Measurements from ENCODE around the gene CORO2A. TPM values are rescaled to one million over a fixed set of nuclear protein-coding genes. Genes with fewer than 3 reads are reported as not detected.

The CORO2A gene
- total and polyA plus RNA-seq, 2 of the 13 experiments (the other 11 are each of a cell fraction or from before 2014, with no cell fraction given): 14.4 to 15.3 TPM

DNA sequence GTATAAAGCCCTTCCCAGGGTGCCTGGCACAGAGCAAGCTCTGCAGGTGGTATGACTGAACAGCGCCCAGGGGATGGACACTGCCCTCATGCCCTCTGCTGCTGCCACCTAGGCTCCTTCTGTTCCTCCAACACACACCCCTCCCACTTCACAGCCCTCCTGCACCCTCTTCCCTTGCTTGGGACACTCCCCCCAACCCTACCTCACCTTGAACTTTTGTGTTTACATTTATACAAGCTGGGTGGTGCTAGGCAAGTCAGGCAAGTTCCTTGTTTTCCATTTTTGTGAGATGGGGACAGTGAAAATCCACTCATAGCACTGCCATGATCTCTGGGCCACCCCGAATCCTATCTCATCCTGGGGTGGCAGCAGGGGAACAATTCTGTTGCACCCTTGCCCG lies 18.8 kb upstream of the CORO2A start:
- CTCF ChIA-PET (ENCODE audit: low intra/inter-chr PET ratio, low total read pairs): no interaction called here
- intact Hi-C loops (cut with micrococcal nuclease; ENCODE audit: unreplicated experiment): no loop called here
- 97% methylated on average over 3 of the region's 3 CpGs for WGBS (ENCODE audit: low lambda C conversion rate)

DNA sequence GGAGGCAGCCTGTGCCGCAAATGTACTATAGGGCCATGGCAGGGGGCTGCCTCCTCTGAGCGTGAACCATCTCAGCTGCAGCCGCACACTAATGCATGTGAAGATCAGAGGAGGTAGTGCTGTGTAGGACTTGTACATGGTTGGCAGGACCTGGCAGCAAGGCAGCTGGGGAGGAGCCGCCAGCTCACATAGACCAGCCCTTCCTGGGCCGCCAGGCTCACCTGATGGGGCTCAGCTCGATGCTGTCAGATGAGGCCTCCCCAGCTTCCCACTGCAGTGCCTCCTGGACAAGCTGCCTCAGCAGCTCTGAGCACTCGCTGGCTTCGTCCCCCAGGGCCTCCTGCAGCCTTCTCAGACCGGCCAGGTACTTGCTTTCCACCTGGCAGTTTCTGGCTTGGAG lies 18.0 kb upstream of the CORO2A start:
- ChIA-PET CTCF (ENCODE audit: low intra/inter-chr PET ratio, low total read pairs) (no interaction called here), POLR2A (interaction anchor here (1.4 to 1.5 kb wide), 3 partner anchors 17 to 45 kb away, joined by 4 to 6 read pairs (median 4); partner anchors contain the start of gene TBC1D2)
- no peak for DNase-seq (ENCODE audit: low spot score)
- Histone ChIP-seq H3K9me3 (ENCODE audit: low read length) (no peaks in the 10 kb centered on the region), H3K27me3 (ENCODE audit: control insufficient read depth in 1 of 2, insufficient read depth in 2 of 2, low read length in 2 of 2) (no peaks in the 10 kb centered on the region), H3K4me3 (replicated peaks in 1 of 3; ENCODE audit: insufficient read depth in 1 of 3, low read depth in 2 of 3, low read length in 3 of 3) (no peak overlapping the region), H3K27ac (ENCODE audit: extremely low read length, insufficient read depth, low read length) (no peak overlapping the region), H3K79me2 (ENCODE audit: insufficient read depth, low read length) (no peaks in the 10 kb centered on the region), H3K36me3 (replicated peaks in 1 of 2; ENCODE audit: control insufficient read depth in 1 of 2, insufficient read depth in 2 of 2, low read length in 2 of 2) (no peaks in the 10 kb centered on the region), H3K4me2 (ENCODE audit: low read depth, low read length) (no peak overlapping the region), H2AFZ (ENCODE audit: low read length) (no peak overlapping the region), H4K20me1 (ENCODE audit: insufficient read depth, low read length) (no peaks in the 10 kb centered on the region), H3K9ac (ENCODE audit: insufficient read depth, low read depth, low read length) (no peak overlapping the region), H3K4me1 (ENCODE audit: insufficient read depth, low read length) (peaks cover 22% of the 10 kb centered on the region)
- no peak for FAIRE-seq
- in situ Hi-C loops (cut with HindIII; ENCODE audit: extremely low pct_ligation_motif_present, low pct_unique_long_range_greater_than_20kb): no loop called here
- TF ChIP-seq JUNB (CRISPR knock-in tag; IDR thresholded peaks at IDR 0.05; ENCODE audit: borderline replicate concordance) (no peak), SP5 (CRISPR knock-in tag; IDR thresholded peaks at IDR 0.05; ENCODE audit: borderline replicate concordance, low read depth) (no peak), CC2D1A (CRISPR knock-in tag; IDR thresholded peaks at IDR 0.05) (no peak), HIVEP1 (CRISPR knock-in tag; IDR thresholded peaks at IDR 0.05) (no peak)
- TF ChIP-seq, protein P1, sequence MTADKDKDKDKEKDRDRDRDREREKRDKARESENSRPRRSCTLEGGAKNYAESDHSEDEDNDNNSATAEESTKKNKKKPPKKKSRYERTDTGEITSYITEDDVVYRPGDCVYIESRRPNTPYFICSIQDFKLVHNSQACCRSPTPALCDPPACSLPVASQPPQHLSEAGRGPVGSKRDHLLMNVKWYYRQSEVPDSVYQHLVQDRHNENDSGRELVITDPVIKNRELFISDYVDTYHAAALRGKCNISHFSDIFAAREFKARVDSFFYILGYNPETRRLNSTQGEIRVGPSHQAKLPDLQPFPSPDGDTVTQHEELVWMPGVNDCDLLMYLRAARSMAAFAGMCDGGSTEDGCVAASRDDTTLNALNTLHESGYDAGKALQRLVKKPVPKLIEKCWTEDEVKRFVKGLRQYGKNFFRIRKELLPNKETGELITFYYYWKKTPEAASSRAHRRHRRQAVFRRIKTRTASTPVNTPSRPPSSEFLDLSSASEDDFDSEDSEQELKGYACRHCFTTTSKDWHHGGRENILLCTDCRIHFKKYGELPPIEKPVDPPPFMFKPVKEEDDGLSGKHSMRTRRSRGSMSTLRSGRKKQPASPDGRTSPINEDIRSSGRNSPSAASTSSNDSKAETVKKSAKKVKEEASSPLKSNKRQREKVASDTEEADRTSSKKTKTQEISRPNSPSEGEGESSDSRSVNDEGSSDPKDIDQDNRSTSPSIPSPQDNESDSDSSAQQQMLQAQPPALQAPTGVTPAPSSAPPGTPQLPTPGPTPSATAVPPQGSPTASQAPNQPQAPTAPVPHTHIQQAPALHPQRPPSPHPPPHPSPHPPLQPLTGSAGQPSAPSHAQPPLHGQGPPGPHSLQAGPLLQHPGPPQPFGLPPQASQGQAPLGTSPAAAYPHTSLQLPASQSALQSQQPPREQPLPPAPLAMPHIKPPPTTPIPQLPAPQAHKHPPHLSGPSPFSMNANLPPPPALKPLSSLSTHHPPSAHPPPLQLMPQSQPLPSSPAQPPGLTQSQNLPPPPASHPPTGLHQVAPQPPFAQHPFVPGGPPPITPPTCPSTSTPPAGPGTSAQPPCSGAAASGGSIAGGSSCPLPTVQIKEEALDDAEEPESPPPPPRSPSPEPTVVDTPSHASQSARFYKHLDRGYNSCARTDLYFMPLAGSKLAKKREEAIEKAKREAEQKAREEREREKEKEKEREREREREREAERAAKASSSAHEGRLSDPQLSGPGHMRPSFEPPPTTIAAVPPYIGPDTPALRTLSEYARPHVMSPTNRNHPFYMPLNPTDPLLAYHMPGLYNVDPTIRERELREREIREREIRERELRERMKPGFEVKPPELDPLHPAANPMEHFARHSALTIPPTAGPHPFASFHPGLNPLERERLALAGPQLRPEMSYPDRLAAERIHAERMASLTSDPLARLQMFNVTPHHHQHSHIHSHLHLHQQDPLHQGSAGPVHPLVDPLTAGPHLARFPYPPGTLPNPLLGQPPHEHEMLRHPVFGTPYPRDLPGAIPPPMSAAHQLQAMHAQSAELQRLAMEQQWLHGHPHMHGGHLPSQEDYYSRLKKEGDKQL (CRISPR knock-in tag; IDR thresholded peaks at IDR 0.05; ENCODE audit: low read depth): no peak
- no TSS peak for BruUV-seq (replicated peaks)
- no peak for ATAC-seq
- intact Hi-C loops (cut with micrococcal nuclease; ENCODE audit: unreplicated experiment): no loop called here
- WGBS (ENCODE audit: low lambda C conversion rate): no CpG with 5 or more reads among the region's 9 CpGs

More for the DNA sequence above, 18.8 kb upstream of the CORO2A start:
- Histone ChIP-seq H3K27me3 (ENCODE audit: control insufficient read depth in 1 of 2, insufficient read depth in 2 of 2, low read length in 2 of 2) (no peaks in the 10 kb centered on the region), H3K36me3 (replicated peaks in 1 of 2; ENCODE audit: control insufficient read depth in 1 of 2, insufficient read depth in 2 of 2, low read length in 2 of 2) (no peaks in the 10 kb centered on the region), H3K9me3 (ENCODE audit: low read length) (no peaks in the 10 kb centered on the region), H3K27ac (ENCODE audit: extremely low read length, insufficient read depth, low read length) (no peak overlapping the region), H2AFZ (ENCODE audit: low read length) (no peak overlapping the region), H3K4me1 (ENCODE audit: insufficient read depth, low read length) (peaks cover 19% of the 10 kb centered on the region), H3K9ac (ENCODE audit: insufficient read depth, low read depth, low read length) (no peak overlapping the region), H3K4me2 (ENCODE audit: low read depth, low read length) (no peak overlapping the region), H3K79me2 (ENCODE audit: insufficient read depth, low read length) (no peaks in the 10 kb centered on the region), H3K4me3 (replicated peaks in 1 of 3; ENCODE audit: insufficient read depth in 1 of 3, low read depth in 2 of 3, low read length in 3 of 3) (no peak overlapping the region), H4K20me1 (ENCODE audit: insufficient read depth, low read length) (no peaks in the 10 kb centered on the region)
- DNase-seq (ENCODE audit: low spot score) (no peak), ATAC-seq (no peak), FAIRE-seq (no peak)
- TF ChIP-seq NPAS2 (CRISPR knock-in tag; IDR thresholded peaks at IDR 0.05; ENCODE audit: borderline replicate concordance): no peak
- peak; percentile 56; the same call in 1 of the 2 replicates for TF ChIP-seq RARA (CRISPR knock-in tag; IDR thresholded peaks at IDR 0.05)
- TF ChIP-seq JUND (CRISPR knock-in tag; IDR thresholded peaks at IDR 0.05): no peak
- TF ChIP-seq ARNT (IDR thresholded peaks at IDR 0.05): no peak
- TF ChIP-seq, protein P2, sequence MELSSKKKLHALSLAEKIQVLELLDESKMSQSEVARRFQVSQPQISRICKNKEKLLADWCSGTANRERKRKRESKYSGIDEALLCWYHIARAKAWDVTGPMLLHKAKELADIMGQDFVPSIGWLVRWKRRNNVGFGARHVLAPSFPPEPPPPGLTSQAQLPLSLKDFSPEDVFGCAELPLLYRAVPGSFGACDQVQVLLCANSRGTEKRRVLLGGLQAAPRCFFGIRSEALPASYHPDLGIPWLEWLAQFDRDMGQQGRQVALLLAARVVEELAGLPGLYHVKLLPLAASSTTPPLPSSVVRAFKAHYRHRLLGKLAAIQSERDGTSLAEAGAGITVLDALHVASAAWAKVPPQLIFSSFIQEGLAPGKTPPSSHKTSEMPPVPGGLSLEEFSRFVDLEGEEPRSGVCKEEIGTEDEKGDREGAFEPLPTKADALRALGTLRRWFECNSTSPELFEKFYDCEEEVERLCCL (CRISPR knock-in tag; IDR thresholded peaks at IDR 0.05; ENCODE audit: borderline replicate concordance): no peak
- TF ChIP-seq SRSF4 (IDR thresholded peaks at IDR 0.05; ENCODE audit: low read depth, low read length, poor library complexity, severe bottlenecking): no peak
- in situ Hi-C loops (cut with HindIII; ENCODE audit: extremely low pct_ligation_motif_present, low pct_unique_long_range_greater_than_20kb): no loop called here
- POLR2A ChIA-PET: interaction anchor here (1.4 to 1.5 kb wide), 3 partner anchors 17 to 45 kb away, joined by 4 to 6 read pairs (median 4); partner anchors contain the start of gene TBC1D2
- no TSS peak for BruUV-seq (replicated peaks)

Data from HepG2 (cell line).